Left ventricle myocardium inferior (tissue), 1 donor: ENCODE data around the gene GABBR2. TPM values are rescaled to one million over a fixed set of nuclear protein-coding genes. Genes with fewer than 3 reads are reported as not detected.
"Not testable (repeated sequence)": the region's sequence is repeated elsewhere in the genome, so short reads cannot be mapped to it uniquely, and the experiment has no call there.

ENCODE experiments used
- DNase-seq: peaks from one replicate; pipeline ENCODE4 v3.0.0-alpha.2; 2020
- H3K27ac ChIP-seq: fragments of 200-600 bp; replicated peaks from 2 replicates; pipeline ENCODE4 v1.8.0; 2021
- H3K27me3 ChIP-seq: fragments of 200-600 bp; 2 replicates; pipeline ENCODE4 v1.8.0; 2021; ENCODE audit warnings: low read depth
- H3K36me3 ChIP-seq: fragments of 200-600 bp; 2 replicates; pipeline ENCODE4 v1.8.0; 2021
- H3K4me1 ChIP-seq: fragments of 200-600 bp; 2 replicates; pipeline ENCODE4 v1.8.0; 2021
- H3K4me3 ChIP-seq: fragments of 200-600 bp; 2 replicates; pipeline ENCODE4 v1.8.0; 2021; ENCODE audit warnings: mild to moderate bottlenecking, moderate library complexity
- H3K9me3 ChIP-seq: fragments of 200-600 bp; replicated peaks from 2 replicates; pipeline ENCODE4 v1.8.0; 2021
- intact Hi-C: fragments of 100-400 bp; cut with micrococcal nuclease; formaldehyde crosslinking; loops from one replicate; pipeline ENCODE4 v1.11.0; 2022
- total RNA-seq: library from RNA; stranded (reverse); fragmentation: NEBNext Ultra II Directional; extraction: Animal tissue kit (Norgen Biotek cat#: 25700); gene quantifications from one replicate; pipeline ENCODE4 v1.2.1, GENCODE V29; 2021
- TF ChIP-seq, protein P1 (sequence below): fragments of 200-600 bp; IDR thresholded peaks from 2 replicates; pipeline ENCODE4 v1.8.0; 2021; ENCODE audit warnings: antibody characterized with exemption, mild to moderate bottlenecking, borderline replicate concordance
- donor health status: DM: no; HTN: yes; CAD: no; lungs with severe emphysema.

GABBR2 gene
- total RNA-seq, 1 donor from 2014 or later, result 1.1 TPM

DNA sequence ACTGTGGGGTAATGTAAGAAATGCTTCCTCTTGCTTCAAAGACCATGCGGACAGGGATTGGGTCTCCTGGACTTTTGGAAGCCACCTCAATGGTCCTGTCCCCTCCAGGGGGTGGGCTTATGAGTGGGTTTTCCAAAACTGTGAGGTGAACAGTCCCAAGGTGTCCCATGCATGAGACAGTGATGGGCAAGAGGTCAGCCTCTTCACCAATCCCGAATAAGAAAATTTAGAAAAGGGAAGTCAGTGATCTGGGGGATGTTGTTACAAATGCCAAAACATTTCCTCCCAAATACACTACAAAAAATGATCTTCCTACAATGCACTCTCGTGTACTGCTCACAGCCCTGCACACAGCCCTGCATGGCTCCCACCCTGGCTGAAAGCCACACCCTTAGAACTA is 237.6 kb downstream of the GABBR2 start:
- H3K27me3 ChIP-seq, result no peaks in the 10 kb centered on the region

DNA sequence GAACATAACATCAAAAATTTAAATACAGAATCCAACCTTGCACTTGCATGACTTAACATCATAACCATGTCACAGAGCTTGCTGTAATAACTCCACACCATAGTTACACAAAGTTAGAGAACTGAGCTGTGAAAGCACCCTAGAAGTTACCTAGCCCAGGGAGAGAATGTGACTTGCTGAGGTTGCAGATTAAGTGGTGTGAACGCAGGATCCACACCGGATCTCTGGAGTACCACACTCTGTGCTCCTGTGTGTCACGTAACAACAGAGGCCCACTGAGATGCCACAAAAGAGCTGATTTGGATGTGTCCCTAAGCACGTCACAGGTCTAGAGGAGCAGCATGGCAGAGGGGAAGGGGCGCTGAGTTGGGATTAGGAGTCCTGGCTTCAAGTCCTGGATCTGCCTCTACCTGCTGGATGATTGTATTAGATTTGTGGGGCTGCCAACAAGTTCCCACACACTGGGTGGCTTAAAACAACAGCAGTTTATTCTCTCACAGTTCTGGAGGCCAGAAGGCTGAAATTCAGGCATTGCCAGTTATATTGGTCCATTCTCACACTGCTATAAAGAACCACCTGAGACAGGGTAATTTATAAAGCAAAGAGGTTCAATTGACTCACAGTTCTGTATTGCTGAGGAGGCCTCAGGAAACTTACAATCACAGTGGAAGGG is 240.0 kb downstream of the GABBR2 start:
- H3K4me3 ChIP-seq, result no peak overlapping the region
- peaks cover 6% of the 10 kb centered on the region for H3K9me3 ChIP-seq
- DNase-seq, result no peak
- no peaks in the 10 kb centered on the region for H3K27me3 ChIP-seq
- intact Hi-C loops, result no loop called here
- H3K4me1 ChIP-seq, result no peaks in the 10 kb centered on the region
- H3K36me3 ChIP-seq, result no peaks in the 10 kb centered on the region
- TF ChIP-seq, protein P1, sequence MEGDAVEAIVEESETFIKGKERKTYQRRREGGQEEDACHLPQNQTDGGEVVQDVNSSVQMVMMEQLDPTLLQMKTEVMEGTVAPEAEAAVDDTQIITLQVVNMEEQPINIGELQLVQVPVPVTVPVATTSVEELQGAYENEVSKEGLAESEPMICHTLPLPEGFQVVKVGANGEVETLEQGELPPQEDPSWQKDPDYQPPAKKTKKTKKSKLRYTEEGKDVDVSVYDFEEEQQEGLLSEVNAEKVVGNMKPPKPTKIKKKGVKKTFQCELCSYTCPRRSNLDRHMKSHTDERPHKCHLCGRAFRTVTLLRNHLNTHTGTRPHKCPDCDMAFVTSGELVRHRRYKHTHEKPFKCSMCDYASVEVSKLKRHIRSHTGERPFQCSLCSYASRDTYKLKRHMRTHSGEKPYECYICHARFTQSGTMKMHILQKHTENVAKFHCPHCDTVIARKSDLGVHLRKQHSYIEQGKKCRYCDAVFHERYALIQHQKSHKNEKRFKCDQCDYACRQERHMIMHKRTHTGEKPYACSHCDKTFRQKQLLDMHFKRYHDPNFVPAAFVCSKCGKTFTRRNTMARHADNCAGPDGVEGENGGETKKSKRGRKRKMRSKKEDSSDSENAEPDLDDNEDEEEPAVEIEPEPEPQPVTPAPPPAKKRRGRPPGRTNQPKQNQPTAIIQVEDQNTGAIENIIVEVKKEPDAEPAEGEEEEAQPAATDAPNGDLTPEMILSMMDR, result no peak
- H3K27ac ChIP-seq, result no peak overlapping the region

More for the DNA sequence above, 237.6 kb downstream of the GABBR2 start:
- Histone ChIP-seq H3K9me3 (peaks cover 6% of the 10 kb centered on the region), H3K27ac (no peak overlapping the region), H3K36me3 (no peaks in the 10 kb centered on the region), H3K4me3 (no peak overlapping the region), H3K4me1 (no peaks in the 10 kb centered on the region)
- TF ChIP-seq, protein P1, result no peak
- no peak for DNase-seq
- intact Hi-C loops, result no loop called here

DNA sequence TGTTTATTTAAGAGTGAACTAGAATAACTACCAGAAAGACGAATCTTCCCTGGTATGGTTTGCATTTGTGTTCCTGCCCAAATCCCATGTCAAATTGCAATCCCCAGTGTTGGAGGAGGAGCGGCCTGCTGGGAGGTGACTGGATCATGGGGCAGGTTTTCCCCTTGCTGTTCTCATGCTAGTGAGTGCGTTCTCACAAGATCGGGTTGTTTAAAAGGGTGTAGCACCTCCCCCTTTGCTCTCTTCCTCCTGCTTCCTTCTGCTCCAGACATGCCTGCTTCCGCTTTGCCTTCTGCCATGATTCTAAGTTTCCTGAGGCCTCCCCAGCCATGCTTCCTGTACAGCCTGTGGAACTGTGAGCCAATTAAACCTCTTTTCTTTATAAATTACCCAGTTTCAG is 242.9 kb downstream of the GABBR2 start:
- Histone ChIP-seq H3K4me3 (no peak overlapping the region), H3K9me3 (peaks cover 30% of the 10 kb centered on the region), H3K4me1 (no peaks in the 10 kb centered on the region), H3K36me3 (no peaks in the 10 kb centered on the region), H3K27me3 (no peaks in the 10 kb centered on the region), H3K27ac (no peak overlapping the region)
- TF ChIP-seq, protein P1, result no peak
- intact Hi-C loops, result no loop called here
- no peak for DNase-seq

DNA sequence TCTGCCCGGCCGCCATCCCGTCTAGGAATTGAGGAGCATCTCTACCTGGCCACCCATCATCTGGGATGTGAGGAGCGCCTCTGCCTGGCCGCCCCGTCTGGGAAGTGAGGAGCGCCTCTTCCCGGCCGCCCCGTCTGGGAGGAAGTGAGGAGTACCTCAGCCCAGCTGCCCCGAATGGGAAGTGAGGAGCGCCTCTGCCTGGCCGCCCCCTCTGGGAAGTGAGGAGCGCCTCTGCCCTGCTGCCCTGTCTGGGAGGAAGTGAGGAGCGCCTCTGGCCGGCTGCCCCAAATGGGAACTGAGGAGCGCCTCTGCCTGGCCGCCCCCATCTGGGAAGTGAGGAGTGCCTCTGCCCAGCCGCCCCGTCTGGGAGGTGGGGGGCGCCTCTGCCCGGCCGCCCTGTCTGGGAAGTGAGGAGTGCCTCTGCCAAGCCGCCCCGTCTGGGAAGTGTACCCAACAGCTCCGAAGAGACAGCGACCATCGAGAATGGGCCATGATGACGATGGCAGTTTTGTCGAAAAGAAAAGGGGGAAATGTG is 244.5 kb downstream of the GABBR2 start:
- DNase-seq, H3K36me3 ChIP-seq, H3K27ac ChIP-seq, H3K27me3 ChIP-seq, intact Hi-C loops, H3K4me1 ChIP-seq, H3K4me3 ChIP-seq: not testable (repeated sequence)
- peaks cover 44% of the 10 kb centered on the region for H3K9me3 ChIP-seq

DNA sequence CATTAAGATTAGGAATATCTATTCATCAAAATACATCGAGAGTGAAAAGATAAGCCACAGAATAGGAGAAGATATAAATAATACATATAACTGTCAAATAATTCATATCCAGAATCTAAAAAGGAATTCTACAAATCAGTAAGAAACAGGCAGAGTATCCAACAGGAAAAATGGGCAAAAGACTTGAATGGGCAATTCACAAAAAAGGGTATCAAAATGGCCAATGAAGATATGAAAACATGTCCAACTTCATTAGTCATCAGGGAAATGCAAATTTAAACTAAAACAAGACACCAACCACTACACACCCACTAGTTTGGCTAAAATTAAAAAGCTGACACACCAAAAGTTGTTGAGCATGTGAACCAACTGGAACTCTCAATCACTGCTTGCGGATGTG is 246.4 kb downstream of the GABBR2 start:
- no peak for DNase-seq
- Histone ChIP-seq H3K4me1 (no peaks in the 10 kb centered on the region), H3K9me3 (peaks cover 44% of the 10 kb centered on the region), H3K27me3 (peaks cover 11% of the 10 kb centered on the region), H3K27ac (no peak overlapping the region), H3K4me3 (no peak overlapping the region), H3K36me3 (no peaks in the 10 kb centered on the region)
- TF ChIP-seq, protein P1, result no peak
- intact Hi-C loops, result no loop called here

DNA sequence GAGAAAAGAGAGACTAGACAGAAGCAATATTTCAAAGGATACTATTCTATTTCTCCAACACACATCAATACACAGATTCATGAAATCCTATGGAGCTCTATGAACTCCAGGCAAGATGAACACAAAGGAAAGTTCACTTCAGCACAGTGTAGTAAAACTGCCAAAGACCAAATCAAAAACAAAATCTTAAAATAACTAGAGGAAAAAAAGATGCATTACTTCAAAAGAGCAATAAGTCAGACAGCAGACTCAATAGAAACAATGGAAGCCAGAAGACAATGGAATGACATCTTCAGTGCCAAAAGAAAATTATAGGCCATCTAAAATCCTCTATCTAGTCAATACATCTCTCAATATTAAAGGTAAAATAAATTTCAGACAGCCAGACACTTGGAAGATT is 248.0 kb downstream of the GABBR2 start:
- intact Hi-C loops, result no loop called here
- Histone ChIP-seq H3K4me3 (no peak overlapping the region), H3K27me3 (peaks cover 25% of the 10 kb centered on the region), H3K9me3 (peaks cover 38% of the 10 kb centered on the region), H3K36me3 (no peaks in the 10 kb centered on the region), H3K27ac (no peak overlapping the region), H3K4me1 (no peaks in the 10 kb centered on the region)
- DNase-seq, result no peak
- TF ChIP-seq, protein P1, result no peak
